ENCODE data around the gene DDIT4. TPM values are rescaled to one million over a fixed set of nuclear protein-coding genes. Genes with fewer than 3 reads are reported as not detected.
"Not testable (repeated sequence)": the region's sequence is repeated elsewhere in the genome, so short reads cannot be mapped to it uniquely, and the experiment has no call there.

The DDIT4 gene
- total RNA-seq, 1 donor, result 533 TPM

DNA sequence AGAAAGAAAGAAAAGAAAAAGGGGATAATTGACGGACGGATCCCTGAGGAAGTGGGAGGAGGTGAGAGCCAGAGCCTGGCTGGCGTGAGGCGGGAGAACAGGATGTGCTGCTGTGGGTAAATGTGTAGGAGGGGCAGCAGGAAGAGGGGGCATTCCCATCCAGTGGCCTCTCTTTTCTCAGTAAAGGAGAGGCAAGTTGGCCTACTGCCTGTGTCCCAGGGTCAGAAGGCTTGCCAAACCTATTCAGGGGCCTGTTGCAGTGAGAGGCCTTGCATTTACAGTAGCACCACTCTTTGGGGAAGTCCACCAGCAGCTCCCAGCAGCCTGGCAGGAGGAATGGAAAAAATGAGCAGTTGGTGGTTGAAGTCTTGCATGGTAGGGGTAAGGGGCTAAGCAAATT lies 31.0 kb upstream of the DDIT4 start:
- H3K4me1 ChIP-seq (ENCODE audit: insufficient read depth, low read length), result peaks cover 61% of the 10 kb centered on the region

DNA sequence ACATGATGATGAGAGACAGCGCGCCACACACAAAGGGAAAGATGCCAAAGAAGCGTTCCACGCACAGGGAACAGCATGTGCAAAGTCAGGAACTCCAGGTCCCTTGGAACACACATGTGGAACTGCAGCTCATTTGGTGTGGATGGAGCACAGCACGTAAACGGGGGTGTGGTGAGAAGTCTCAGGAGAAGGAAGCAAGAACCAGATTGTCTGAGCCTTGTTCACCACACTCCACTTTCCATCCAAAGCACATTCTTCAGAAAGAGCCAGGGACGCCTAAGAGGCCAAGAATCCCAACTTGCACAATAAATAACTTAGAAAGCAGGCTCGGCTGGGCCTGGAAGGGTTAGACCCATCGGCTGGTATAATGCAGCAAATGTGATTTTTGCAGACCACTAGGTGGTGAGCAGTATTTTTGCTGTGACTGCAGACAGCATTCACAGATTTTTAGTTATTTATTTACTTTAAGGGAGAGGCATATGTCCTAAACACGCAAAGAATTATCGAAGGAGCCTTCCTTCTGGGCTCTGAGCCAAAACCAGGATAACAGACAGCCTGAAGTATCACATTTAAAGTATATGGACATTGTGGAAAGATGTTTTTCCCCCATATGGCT lies 29.8 kb upstream of the DDIT4 start:
- peaks cover 69% of the 10 kb centered on the region for H3K4me1 ChIP-seq (ENCODE audit: insufficient read depth, low read length)
- H3K27me3 ChIP-seq (ENCODE audit: insufficient read depth, low read length), result no peaks in the 10 kb centered on the region
- no peak overlapping the region for H3K4me3 ChIP-seq (ENCODE audit: low read length)
- no peaks in the 10 kb centered on the region for H3K9me3 ChIP-seq (ENCODE audit: low read depth, low read length)

More for the DNA sequence above, 31.0 kb upstream of the DDIT4 start:
- Histone ChIP-seq H3K9me3 (ENCODE audit: low read depth, low read length) (no peaks in the 10 kb centered on the region), H3K27me3 (ENCODE audit: insufficient read depth, low read length) (no peaks in the 10 kb centered on the region), H3K4me3 (ENCODE audit: low read length) (no peak overlapping the region)

DNA sequence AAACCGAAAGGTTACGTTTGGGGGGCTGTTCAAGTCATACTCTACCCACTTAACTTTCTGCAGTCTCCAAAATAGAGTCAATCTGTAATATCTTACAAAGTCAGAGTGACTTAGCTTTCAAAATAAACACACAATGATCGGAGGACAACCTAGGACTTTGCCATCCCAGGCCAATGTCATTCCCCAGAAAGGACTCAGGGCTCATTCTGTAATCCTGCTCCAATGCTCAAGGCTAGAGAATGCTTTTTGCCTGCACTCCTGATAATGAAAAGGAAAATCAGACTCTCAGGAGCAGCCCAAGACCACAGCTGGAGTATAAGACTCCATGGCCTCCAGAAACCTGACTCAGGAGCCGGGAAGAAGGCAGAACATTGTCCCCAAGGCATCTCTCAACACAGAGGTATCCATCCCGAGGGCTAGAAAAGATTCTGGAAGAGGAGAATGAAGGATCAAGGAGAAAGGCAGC lies 29.1 kb upstream of the DDIT4 start:
- H3K27me3 ChIP-seq (ENCODE audit: insufficient read depth, low read length), result no peaks in the 10 kb centered on the region
- H3K4me3 ChIP-seq (ENCODE audit: low read length), result no peak overlapping the region
- no peaks in the 10 kb centered on the region for H3K9me3 ChIP-seq (ENCODE audit: low read depth, low read length)
- peaks cover 68% of the 10 kb centered on the region for H3K4me1 ChIP-seq (ENCODE audit: insufficient read depth, low read length)

DNA sequence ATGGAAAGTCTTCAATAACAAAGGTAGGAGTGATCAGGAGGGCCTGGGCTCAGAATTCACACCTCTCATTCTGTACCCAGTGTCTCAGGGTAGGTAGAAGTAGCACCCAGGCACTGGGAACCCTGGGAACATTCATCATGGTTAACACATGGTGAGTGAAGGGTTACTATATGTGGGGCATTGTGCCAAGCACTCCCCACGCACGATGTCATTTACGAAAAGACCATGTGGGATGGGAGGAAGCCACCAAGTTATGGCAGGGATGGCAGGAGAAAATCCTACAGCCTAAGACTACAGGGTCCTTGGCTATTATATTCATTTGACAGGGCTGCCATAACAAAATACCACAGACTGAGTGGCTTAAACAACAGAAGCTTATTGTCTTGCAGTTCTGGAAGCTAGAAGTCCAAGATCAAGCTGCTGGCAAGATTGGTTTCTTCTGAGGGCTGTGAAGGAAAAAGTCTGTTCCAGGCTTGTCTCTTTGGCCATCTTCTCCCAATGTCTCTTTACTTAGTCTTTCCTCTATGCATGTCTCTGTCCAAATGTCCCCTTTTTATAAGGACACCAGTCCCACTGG lies 27.7 kb upstream of the DDIT4 start:
- peaks cover 79% of the 10 kb centered on the region for H3K4me1 ChIP-seq (ENCODE audit: insufficient read depth, low read length)
- no peak overlapping the region for H3K4me3 ChIP-seq (ENCODE audit: low read length)
- H3K27me3 ChIP-seq (ENCODE audit: insufficient read depth, low read length), result no peaks in the 10 kb centered on the region
- H3K9me3 ChIP-seq (ENCODE audit: low read depth, low read length), result no peaks in the 10 kb centered on the region

DNA sequence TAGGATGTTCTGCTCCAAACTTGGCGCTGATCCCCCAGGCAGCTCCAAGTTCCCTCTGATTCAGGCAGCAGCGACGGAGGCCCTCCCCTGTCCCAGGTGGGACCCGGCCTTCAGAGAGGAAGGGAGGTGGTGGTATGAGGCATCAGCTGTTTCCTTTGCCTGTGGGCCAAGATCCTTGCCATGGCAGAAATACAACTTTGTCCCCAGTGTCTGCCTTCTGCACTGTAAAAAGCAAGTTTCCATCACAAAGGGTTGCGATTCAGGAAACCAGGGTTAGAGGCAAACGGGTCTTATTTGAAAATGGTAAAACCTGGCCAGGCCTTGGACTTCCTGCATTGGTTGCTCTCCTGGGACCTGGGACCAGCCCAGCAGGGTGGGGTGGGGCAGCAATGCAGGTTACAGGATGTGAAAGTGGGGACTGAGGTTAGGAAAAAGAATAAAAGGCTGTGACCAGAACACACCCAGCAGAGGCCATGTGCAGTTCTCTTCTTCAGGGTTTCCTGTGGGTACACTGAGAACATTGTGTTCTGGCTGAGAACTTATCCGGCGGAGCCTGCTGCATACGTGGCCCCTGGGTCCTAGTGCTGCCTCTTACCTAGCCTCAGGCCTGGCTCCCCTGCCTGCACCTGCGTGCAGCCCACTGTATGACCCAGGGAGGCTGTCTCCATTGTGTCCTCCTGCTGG lies 25.1 kb upstream of the DDIT4 start:
- no peaks in the 10 kb centered on the region for H3K27me3 ChIP-seq (ENCODE audit: insufficient read depth, low read length)
- peaks cover 87% of the 10 kb centered on the region for H3K4me1 ChIP-seq (ENCODE audit: insufficient read depth, low read length)
- no peaks in the 10 kb centered on the region for H3K9me3 ChIP-seq (ENCODE audit: low read depth, low read length)
- peak overlapping the region; percentile 17 for H3K4me3 ChIP-seq (ENCODE audit: low read length)

DNA sequence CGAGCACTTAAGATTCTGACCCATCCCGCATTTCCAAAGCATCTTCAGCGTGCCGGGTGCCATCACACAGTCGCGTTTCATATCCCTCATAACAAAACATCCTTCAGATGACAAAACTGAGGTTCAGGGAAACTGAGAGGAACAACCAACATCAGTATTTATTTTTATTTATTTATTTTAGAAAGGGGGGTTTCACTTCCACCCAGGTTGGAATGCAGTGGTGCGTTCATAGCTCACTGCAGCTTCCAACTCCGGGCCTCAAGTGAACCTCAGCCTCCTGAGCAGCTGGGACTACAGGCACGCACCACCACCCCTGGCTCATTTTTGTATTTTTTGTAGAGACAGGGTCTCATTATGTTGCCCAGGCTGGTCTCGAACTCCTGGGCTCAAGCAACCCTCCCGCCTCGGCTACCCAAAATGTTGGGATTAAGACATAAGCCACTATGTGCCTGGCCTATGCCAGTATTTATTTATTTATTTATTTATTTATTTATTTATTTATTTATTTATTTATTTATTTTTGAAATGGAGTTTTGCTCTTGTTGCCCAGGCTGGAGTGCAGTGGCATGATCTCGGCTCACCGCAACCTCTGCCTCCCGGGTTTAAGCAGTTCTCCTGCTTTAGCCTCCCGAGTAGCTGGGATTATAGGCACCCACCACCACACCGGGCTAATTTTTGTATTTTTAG lies 24.4 kb upstream of the DDIT4 start:
- not testable (repeated sequence) for H3K27me3 ChIP-seq (ENCODE audit: insufficient read depth, low read length); H3K9me3 ChIP-seq (ENCODE audit: low read depth, low read length); H3K4me3 ChIP-seq (ENCODE audit: low read length)
- H3K4me1 ChIP-seq (ENCODE audit: insufficient read depth, low read length), result peaks cover 87% of the 10 kb centered on the region

DNA sequence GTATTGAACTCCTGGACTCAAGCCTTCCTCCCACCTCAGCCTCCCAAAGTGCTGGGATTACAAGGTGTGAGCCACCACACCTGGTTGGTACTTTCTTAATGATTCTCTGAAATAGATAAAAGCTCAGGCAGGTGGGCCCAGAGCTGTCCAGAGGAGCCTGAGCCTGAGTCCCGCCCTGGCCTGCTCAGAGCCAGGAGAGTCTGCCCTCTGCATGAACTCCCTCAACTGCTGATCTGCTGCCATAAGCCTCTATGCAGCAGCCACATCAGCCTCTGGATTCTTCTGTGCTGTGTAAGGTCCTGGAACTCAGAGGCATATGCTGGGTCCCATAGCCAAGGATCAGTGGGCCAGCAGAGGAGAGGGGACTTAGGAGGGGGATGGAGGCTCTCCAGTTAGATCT lies 23.1 kb upstream of the DDIT4 start:
- H3K9me3 ChIP-seq (ENCODE audit: low read depth, low read length), result no peaks in the 10 kb centered on the region
- peaks cover 87% of the 10 kb centered on the region for H3K4me1 ChIP-seq (ENCODE audit: insufficient read depth, low read length)
- H3K4me3 ChIP-seq (ENCODE audit: low read length), result no peak overlapping the region
- no peaks in the 10 kb centered on the region for H3K27me3 ChIP-seq (ENCODE audit: insufficient read depth, low read length)

DNA sequence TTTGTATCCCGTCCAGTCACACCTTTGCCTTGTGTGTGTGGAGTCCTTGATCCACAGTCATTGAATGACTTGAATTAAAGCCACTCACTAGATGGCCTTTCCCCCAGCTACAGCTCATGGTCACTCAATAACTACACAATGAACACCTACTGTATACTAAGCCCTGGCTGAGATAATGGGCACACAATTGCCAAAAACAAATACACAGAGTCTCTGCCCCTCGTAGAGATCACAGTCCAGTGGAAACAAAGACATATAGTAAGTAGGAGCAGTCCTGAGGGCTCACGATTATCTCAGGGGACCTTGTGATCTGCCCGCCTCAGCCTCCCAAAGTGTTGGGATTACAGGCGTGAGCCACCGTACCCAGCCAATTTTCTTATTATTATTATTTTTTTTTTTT lies 22.1 kb upstream of the DDIT4 start:
- Histone ChIP-seq H3K4me1 (ENCODE audit: insufficient read depth, low read length) (peaks cover 89% of the 10 kb centered on the region), H3K4me3 (ENCODE audit: low read length) (no peak overlapping the region), H3K9me3 (ENCODE audit: low read depth, low read length) (no peaks in the 10 kb centered on the region), H3K27me3 (ENCODE audit: insufficient read depth, low read length) (no peaks in the 10 kb centered on the region)

DNA sequence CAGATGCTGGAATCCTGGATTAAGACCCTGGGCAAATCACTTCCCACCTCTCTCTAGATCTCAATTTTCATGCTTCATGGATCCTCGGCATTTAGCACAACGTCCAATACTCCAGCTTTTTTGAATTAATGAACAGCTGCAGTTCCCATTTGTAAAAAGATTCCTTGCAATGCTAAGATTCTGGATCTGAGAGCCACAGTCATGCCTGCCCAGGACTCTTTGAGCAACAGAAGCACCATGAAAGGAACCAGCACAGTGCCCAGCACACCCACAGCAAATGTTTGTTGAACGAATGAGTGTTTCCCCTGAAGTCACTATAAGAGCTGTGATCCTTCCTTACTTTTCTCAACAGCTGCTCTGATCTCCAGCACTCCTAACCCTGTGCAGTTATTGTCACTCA lies 20.8 kb upstream of the DDIT4 start:
- no peak overlapping the region for H3K4me3 ChIP-seq (ENCODE audit: low read length)
- H3K27me3 ChIP-seq (ENCODE audit: insufficient read depth, low read length), result no peaks in the 10 kb centered on the region
- peaks cover 86% of the 10 kb centered on the region for H3K4me1 ChIP-seq (ENCODE audit: insufficient read depth, low read length)
- no peaks in the 10 kb centered on the region for H3K9me3 ChIP-seq (ENCODE audit: low read depth, low read length)

DNA sequence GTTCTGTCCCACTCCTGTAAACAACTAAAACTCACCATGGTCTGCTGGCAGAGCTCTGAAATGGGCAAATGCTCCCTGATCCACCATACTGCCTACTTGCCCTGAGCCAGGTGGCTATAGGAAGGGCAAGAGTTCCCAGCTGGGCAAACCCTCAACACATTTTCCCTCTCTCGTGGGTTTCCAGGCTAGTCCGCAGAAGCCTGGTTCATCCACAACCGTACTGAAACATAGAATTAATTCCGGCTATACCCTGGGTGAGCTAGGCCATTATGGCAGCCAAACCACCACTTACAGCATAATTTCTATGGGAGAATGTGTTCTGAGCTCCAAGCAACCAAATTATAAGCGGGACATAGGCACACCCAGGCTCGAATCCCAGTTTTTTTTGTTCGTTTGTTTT lies 20.1 kb upstream of the DDIT4 start:
- no peaks in the 10 kb centered on the region for H3K9me3 ChIP-seq (ENCODE audit: low read depth, low read length)
- peaks cover 83% of the 10 kb centered on the region for H3K4me1 ChIP-seq (ENCODE audit: insufficient read depth, low read length)
- no peaks in the 10 kb centered on the region for H3K27me3 ChIP-seq (ENCODE audit: insufficient read depth, low read length)
- H3K4me3 ChIP-seq (ENCODE audit: low read length), result no peak overlapping the region

DNA sequence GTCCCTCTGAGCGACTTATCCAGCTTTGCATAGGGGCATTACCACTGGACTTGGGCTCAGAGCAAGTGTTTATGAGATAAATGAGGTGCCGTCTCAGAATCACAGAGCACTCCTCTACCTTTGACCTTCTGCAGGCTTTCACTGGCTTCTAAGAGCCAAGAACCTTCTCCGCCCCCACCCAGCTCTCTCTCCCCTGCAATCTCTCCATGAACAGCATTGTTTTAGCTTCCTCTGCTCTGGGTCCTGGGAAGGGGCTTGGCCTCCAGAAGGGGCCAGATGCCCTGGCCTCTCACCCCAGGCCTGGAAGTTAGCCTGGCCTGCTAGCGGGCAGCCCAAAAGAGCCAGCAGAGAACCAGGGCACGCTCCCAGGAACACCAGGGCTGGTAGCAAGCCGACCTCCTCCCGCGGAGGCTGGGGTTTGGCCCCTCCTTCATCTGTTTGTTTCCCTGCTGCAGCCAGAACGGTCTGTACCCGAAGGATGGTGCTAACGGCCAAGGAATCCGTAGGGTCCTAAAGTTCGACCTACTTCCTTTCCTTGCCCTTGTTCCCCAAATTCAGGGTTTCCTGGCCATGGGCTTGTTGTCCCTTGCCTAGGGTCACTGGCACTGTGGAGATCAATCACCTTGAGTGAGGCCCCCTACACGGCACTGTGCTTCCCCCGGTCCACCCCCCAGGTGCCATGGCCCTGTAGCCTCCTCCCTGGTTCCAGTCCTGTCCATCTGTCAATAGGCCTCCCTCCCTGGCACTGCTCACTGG lies 18.7 kb upstream of the DDIT4 start:
- no peak overlapping the region for H3K4me3 ChIP-seq (ENCODE audit: low read length)
- H3K9me3 ChIP-seq (ENCODE audit: low read depth, low read length), result no peaks in the 10 kb centered on the region
- no peaks in the 10 kb centered on the region for H3K27me3 ChIP-seq (ENCODE audit: insufficient read depth, low read length)
- H3K4me1 ChIP-seq (ENCODE audit: insufficient read depth, low read length), result peaks cover 82% of the 10 kb centered on the region

DNA sequence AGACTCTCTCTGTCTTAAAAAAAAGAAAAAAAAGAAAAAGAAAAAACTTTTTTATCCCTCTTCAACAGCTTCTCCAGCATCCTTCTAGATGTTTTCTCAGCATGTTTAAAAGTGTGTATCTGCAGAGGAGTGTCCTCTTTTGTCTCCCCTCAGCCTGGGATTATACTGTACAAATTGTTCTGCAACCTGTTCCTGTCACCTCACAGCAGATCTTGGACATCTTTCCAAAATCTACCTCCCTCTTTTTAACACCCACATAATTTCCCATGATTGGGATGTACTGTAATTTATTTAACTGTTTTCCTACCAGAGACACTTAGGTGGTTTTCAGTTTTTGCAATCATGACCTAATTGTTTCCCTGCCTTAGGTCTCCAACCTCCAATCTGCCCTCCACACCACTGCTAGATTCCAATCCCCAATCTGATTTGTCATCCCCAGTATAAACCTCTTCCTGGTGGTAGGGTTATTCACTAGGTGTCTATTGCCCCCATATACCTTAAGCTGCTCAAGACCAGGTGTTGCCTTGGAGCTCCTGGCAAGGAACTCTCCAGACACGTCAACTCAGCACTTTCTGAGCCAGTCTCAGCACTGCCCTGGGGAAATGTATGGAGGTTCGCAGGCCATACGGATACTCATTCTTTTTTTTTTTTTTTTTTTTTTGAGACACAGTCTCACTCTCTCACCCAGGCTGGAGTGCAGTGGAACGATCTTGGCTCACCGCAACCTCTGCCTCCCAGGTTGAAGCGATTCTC lies 17.6 kb upstream of the DDIT4 start:
- Histone ChIP-seq H3K4me3 (ENCODE audit: low read length) (no peak overlapping the region), H3K9me3 (ENCODE audit: low read depth, low read length) (no peaks in the 10 kb centered on the region), H3K4me1 (ENCODE audit: insufficient read depth, low read length) (peaks cover 82% of the 10 kb centered on the region), H3K27me3 (ENCODE audit: insufficient read depth, low read length) (no peaks in the 10 kb centered on the region)

DNA sequence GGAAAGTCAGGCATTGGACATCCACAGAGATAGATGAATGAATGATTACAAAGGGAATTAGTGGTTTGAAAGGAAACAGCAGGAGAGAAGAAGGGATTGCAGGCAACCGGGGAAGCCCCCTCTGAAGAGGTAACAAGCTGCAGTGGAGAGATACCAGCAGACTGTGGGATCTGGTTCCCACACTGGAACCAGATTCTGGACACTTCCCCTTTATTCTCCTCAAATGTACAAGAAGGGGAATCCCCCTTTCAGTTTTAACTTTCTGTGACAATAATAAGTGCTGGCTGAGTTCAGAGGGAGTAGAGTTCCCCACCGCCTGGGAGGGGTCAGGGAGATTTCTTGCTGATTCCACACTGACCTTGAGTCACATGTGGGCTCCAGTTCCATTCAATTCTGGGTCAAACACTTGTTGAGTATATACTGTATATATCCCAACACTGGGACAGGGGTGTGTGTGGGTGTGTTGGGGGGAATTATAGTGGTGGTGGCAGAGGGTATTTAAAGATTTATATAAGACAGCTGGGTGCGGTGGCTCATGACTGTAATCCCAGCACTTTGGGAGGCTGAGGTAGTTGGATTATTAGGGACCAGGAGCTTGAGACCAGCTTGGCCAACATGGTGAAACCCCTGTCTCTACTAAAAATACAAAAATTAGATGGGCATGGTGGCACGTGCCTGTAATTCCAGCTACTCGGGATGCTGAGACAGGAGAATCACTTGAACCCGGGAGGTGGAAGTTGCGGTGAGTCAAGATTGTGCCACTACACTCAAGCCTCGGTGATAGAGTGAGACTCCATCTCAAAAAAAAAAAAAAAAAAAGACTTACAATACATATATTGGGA lies 16.5 kb upstream of the DDIT4 start:
- Histone ChIP-seq H3K9me3 (ENCODE audit: low read depth, low read length) (no peaks in the 10 kb centered on the region), H3K4me3 (ENCODE audit: low read length) (no peak overlapping the region), H3K27me3 (ENCODE audit: insufficient read depth, low read length) (no peaks in the 10 kb centered on the region), H3K4me1 (ENCODE audit: insufficient read depth, low read length) (peaks cover 89% of the 10 kb centered on the region)

Measured in mononuclear cell (primary cell).